ENCODE measurements around the gene PPP2R1B.
"Not testable (repeated sequence)": the region's sequence is repeated elsewhere in the genome, so short reads cannot be mapped to it uniquely, and the experiment has no call there.

Gene PPP2R1B

DNA sequence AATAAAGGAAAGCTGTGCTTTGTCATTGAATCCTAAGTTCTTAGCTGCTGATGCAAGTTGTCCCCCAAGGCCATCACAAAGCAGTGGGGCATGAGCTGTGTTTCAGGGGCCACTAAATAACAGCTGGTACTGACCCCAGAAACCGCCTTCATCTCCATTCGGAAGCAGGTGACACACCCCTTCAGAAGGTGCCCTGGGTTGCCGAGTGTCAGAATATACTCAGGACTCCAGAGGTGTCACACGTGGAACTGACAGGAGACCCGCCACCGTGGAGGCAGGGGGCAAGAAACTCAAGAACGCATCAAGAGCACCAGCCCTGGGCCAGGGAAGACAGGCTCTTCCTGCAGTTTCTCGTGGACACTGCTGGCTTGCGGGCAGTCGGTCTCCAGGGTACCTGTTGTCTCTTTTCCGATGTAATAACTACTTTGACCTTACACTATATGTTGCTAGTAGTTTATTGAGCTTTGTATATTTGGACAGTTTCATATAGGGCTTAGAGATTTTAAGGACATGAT lies 41.5 kb downstream of the PPP2R1B start:
- H3K36me3 ChIP-seq (ENCODE audit: control insufficient read depth in 1 of 2, insufficient read depth in 2 of 2, low read length in 2 of 2), result peaks cover 70 to 76% of the 10 kb centered on the region in 2 donors
- H3K9me3 ChIP-seq (ENCODE audit: control insufficient read depth in 1 of 2, low read length in 2 of 2), result no peaks in the 10 kb centered on the region

DNA sequence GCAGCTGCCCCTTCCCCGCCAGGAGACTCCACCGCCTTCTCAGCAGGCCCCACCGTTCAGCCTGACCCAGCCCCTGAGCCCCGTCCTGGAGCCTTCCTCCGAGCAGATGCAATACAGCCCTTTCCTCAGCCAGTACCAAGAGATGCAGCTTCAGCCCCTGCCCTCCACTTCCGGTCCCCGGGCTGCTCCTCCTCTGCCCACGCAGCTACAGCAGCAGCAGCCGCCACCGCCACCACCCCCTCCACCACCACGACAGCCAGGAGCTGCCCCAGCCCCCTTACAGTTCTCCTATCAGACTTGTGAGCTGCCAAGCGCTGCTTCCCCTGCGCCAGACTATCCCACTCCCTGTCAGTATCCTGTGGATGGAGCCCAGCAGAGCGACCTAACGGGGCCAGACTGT lies 42.6 kb downstream of the PPP2R1B start:
- Histone ChIP-seq H3K4me3 (ENCODE audit: low read depth in 1 of 2, low read length in 2 of 2) (no peak overlapping the region), H3K27me3 (ENCODE audit: low read depth, low read length) (no peaks in the 10 kb centered on the region), H3K36me3 (ENCODE audit: control insufficient read depth in 1 of 2, insufficient read depth in 2 of 2, low read length in 2 of 2) (peaks cover 74 to 78% of the 10 kb centered on the region in 2 donors), H3K9me3 (ENCODE audit: control insufficient read depth in 1 of 2, low read length in 2 of 2) (no peaks in the 10 kb centered on the region), H3K27ac (ENCODE audit: low read length) (no peak overlapping the region), H3K4me1 (ENCODE audit: control insufficient read depth in 1 of 2, insufficient read depth in 2 of 2, low read length in 2 of 2) (peaks cover 3 to 5% of the 10 kb centered on the region in 2 donors)

More for the DNA sequence above, 41.5 kb downstream of the PPP2R1B start:
- Histone ChIP-seq H3K4me1 (ENCODE audit: control insufficient read depth in 1 of 2, insufficient read depth in 2 of 2, low read length in 2 of 2) (no peaks in the 10 kb centered on the region), H3K27me3 (ENCODE audit: low read depth, low read length) (no peaks in the 10 kb centered on the region), H3K27ac (ENCODE audit: low read length) (no peak overlapping the region), H3K4me3 (ENCODE audit: low read depth in 1 of 2, low read length in 2 of 2) (no peak overlapping the region)

DNA sequence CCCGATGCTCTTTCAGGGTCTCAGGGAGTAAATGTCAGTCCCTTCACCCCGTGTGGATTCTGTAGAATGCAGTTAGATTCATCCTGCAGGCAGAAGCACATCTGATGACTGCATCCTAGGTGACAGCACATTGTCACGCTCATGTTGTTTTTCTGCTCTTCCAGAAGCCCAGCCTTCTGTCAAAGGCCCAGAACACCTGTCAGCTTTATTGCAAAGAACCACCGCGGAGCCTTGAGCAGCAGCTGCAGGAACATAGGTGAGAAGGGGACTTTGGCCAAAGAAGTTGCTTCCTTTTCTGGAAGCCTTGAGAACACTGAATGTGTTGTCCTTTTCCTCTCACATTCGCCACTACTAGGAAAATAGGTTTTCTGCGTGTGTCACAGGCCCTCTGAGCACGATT lies 43.7 kb downstream of the PPP2R1B start:
- H3K27me3 ChIP-seq (ENCODE audit: low read depth, low read length), result no peaks in the 10 kb centered on the region
- H3K27ac ChIP-seq (ENCODE audit: low read length), result no peak overlapping the region
- no peak overlapping the region for H3K4me3 ChIP-seq (ENCODE audit: low read depth in 1 of 2, low read length in 2 of 2)
- H3K4me1 ChIP-seq (ENCODE audit: control insufficient read depth in 1 of 2, insufficient read depth in 2 of 2, low read length in 2 of 2), result peaks cover 5 to 13% of the 10 kb centered on the region in 2 donors
- H3K9me3 ChIP-seq (ENCODE audit: control insufficient read depth in 1 of 2, low read length in 2 of 2), result no peaks in the 10 kb centered on the region
- H3K36me3 ChIP-seq (ENCODE audit: control insufficient read depth in 1 of 2, insufficient read depth in 2 of 2, low read length in 2 of 2), result peaks cover 76 to 78% of the 10 kb centered on the region in 2 donors

DNA sequence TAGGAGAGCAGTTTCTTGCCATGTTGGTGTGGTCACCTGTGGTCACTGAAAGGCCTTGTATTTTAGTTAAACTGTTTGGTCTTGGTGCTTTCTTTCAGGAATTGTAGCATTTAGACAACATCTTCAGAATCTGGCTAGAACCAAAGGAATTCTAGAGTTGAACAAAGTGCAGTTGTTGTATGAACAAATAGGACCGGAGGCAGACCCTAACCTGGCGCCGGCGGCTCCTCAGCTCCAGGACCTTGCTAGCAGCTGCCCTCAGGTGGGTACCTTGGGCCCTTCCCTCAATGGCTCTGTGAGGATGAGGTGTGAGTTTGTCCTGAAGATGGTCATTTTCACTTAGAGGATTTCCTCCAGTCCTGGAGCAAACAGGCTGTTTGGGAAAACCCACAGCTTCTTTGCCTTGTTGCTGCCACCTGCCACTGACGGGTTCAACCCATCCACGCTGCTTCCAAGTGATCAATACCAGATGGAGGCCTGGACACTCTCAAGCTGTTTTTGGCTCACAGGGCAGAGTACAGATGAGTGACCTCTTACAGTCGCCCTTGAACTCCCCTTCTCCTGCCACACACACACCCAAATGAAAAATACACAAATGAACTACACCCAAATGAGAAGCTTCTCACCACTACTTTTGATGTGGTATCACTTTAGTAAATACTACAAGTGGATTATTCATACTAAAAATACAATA lies 45.2 kb downstream of the PPP2R1B start:
- Histone ChIP-seq H3K27me3 (ENCODE audit: low read depth, low read length) (no peaks in the 10 kb centered on the region), H3K9me3 (ENCODE audit: control insufficient read depth in 1 of 2, low read length in 2 of 2) (no peaks in the 10 kb centered on the region), H3K27ac (ENCODE audit: low read length) (no peak overlapping the region), H3K36me3 (ENCODE audit: control insufficient read depth in 1 of 2, insufficient read depth in 2 of 2, low read length in 2 of 2) (peaks cover 63 to 64% of the 10 kb centered on the region in 2 donors), H3K4me1 (ENCODE audit: control insufficient read depth in 1 of 2, insufficient read depth in 2 of 2, low read length in 2 of 2) (peaks cover 5 to 13% of the 10 kb centered on the region in 2 donors), H3K4me3 (ENCODE audit: low read depth in 1 of 2, low read length in 2 of 2) (no peak overlapping the region)

DNA sequence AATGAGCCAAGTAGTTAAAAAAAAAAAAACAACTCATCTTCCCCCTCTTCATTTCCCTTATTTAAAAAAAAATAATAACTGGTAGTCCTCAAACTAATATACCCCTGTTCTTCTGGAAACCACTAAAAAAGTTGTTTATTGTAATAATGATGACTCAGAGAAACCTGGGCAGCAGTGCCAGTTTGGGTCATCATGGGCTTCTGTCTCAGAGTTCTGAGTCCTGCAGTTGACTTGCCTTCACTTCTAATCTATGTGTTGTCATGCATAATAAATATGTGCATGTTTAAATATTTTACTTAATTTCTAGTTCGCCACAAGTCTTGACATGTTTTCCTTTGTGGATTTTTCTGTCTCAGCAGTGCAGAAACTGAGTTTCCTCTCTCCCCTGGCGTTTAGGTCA lies 46.8 kb downstream of the PPP2R1B start:
- H3K4me1 ChIP-seq (ENCODE audit: control insufficient read depth in 1 of 2, insufficient read depth in 2 of 2, low read length in 2 of 2), result peaks cover 5 to 13% of the 10 kb centered on the region in 2 donors
- H3K36me3 ChIP-seq (ENCODE audit: control insufficient read depth in 1 of 2, insufficient read depth in 2 of 2, low read length in 2 of 2), result peaks cover 50 to 55% of the 10 kb centered on the region in 2 donors
- H3K27ac ChIP-seq (ENCODE audit: low read length), result no peak overlapping the region
- H3K9me3 ChIP-seq (ENCODE audit: control insufficient read depth in 1 of 2, low read length in 2 of 2), result no peaks in the 10 kb centered on the region
- no peak overlapping the region for H3K4me3 ChIP-seq (ENCODE audit: low read depth in 1 of 2, low read length in 2 of 2)
- H3K27me3 ChIP-seq (ENCODE audit: low read depth, low read length), result no peaks in the 10 kb centered on the region

DNA sequence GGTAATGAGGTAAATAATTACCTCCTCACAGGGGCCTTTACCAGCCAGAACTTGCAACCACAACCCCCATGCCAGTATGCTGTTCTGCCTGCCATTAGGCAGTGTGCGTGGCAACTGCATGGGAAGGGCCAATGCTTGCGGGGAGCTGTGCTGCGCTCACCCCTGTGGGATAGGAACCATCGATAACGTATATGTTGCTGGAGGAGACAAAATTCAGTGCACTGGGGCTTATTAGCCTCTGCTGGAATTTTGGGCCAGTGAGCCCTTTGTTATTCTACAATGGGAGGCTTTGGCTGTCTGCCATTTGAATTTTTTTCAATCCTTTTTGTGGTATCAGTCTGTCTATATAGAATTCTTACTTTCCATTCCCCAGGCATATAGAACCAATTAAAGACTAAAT lies 47.3 kb downstream of the PPP2R1B start:
- H3K27me3 ChIP-seq (ENCODE audit: low read depth, low read length), result no peaks in the 10 kb centered on the region
- no peak overlapping the region for H3K27ac ChIP-seq (ENCODE audit: low read length)
- H3K9me3 ChIP-seq (ENCODE audit: control insufficient read depth in 1 of 2, low read length in 2 of 2), result no peaks in the 10 kb centered on the region
- H3K4me3 ChIP-seq (ENCODE audit: low read depth in 1 of 2, low read length in 2 of 2), result no peak overlapping the region
- H3K4me1 ChIP-seq (ENCODE audit: control insufficient read depth in 1 of 2, insufficient read depth in 2 of 2, low read length in 2 of 2), result peaks cover 5 to 13% of the 10 kb centered on the region in 2 donors
- peaks cover 44 to 49% of the 10 kb centered on the region in 2 donors for H3K36me3 ChIP-seq (ENCODE audit: control insufficient read depth in 1 of 2, insufficient read depth in 2 of 2, low read length in 2 of 2)

DNA sequence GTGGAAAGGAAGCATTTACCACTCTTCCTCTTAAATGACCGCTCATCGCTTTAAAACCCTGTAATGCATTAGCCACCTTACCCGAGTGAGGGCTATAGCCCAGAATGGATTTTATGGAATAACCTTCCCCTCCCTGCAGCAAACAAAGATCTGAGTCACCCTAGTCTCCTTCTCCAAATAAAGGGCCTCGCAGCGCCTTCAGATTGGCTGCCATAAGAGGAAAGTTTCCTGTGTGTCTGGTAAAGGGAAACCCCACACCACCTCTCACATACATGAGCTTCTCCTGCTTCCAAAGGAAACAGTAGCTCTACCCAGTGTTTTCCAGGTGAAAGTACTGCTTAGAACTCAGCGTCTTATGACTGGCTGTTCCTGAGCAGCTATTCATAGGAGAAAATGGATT lies 47.8 kb downstream of the PPP2R1B start:
- no peak overlapping the region for H3K4me3 ChIP-seq (ENCODE audit: low read depth in 1 of 2, low read length in 2 of 2)
- H3K27ac ChIP-seq (ENCODE audit: low read length), result no peak overlapping the region
- H3K27me3 ChIP-seq (ENCODE audit: low read depth, low read length), result no peaks in the 10 kb centered on the region
- no peaks in the 10 kb centered on the region for H3K9me3 ChIP-seq (ENCODE audit: control insufficient read depth in 1 of 2, low read length in 2 of 2)
- H3K4me1 ChIP-seq (ENCODE audit: control insufficient read depth in 1 of 2, insufficient read depth in 2 of 2, low read length in 2 of 2), result peaks cover 5 to 13% of the 10 kb centered on the region in 2 donors
- peaks cover 40 to 49% of the 10 kb centered on the region in 2 donors for H3K36me3 ChIP-seq (ENCODE audit: control insufficient read depth in 1 of 2, insufficient read depth in 2 of 2, low read length in 2 of 2)

DNA sequence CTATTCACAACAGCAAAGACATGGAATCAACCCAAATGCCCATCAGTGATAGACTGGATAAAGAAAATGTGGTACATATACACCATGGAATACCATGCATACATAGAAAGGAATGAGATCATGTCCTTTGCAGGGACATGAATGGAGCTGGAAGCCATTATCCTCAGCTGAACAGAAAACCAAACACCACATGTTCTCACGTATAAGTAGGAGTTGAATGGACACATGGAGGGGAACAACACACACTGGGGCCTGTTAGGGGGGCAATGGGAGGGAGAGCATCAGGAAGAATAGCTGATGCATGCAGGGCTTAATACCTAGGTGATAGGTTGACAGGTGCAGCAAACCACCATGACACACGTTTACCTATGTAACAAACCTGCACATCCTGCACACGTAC lies 48.5 kb downstream of the PPP2R1B start:
- not testable (repeated sequence) for H3K27me3 ChIP-seq (ENCODE audit: low read depth, low read length); H3K4me3 ChIP-seq (ENCODE audit: low read depth in 1 of 2, low read length in 2 of 2); H3K27ac ChIP-seq (ENCODE audit: low read length); H3K9me3 ChIP-seq (ENCODE audit: control insufficient read depth in 1 of 2, low read length in 2 of 2)
- H3K36me3 ChIP-seq (ENCODE audit: control insufficient read depth in 1 of 2, insufficient read depth in 2 of 2, low read length in 2 of 2), result peaks cover 35 to 46% of the 10 kb centered on the region in 2 donors
- peaks cover 5 to 13% of the 10 kb centered on the region in 2 donors for H3K4me1 ChIP-seq (ENCODE audit: control insufficient read depth in 1 of 2, insufficient read depth in 2 of 2, low read length in 2 of 2)

DNA sequence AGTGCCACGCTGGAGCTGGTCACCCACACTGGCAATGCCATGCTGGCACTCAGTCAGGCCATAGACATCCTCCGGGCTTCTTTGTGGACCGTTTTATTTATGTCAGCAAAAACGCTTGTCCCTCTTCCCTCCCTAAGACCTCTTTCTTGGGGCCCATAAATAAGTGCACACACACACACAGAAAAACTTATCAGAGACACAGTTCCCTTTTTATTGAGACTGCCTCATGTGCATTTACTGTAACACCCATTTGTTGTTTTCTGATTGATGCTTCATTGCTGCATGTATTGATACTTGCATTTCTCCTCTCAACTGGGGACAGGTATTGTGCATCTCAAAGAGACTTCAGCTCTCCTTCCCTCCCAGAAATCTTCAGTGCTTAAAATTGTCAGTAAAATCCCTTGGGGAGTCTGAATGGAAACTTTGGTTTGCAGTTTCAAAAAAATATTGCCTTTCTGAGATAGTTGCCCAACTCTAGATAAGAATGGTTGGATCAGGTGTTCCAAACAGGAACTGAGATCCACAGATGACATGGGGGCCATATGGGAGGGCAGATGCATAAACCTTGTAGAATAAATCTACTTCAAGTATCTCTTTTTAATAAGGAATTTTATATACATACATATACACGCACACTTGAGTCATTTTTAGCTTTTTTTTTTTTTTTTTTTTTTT lies 50.9 kb downstream of the PPP2R1B start:
- H3K27me3 ChIP-seq (ENCODE audit: low read depth, low read length), result no peaks in the 10 kb centered on the region
- H3K9me3 ChIP-seq (ENCODE audit: control insufficient read depth in 1 of 2, low read length in 2 of 2), result no peaks in the 10 kb centered on the region
- peaks cover 5 to 13% of the 10 kb centered on the region in 2 donors for H3K4me1 ChIP-seq (ENCODE audit: control insufficient read depth in 1 of 2, insufficient read depth in 2 of 2, low read length in 2 of 2)
- no peak overlapping the region for H3K27ac ChIP-seq (ENCODE audit: low read length)
- H3K36me3 ChIP-seq (ENCODE audit: control insufficient read depth in 1 of 2, insufficient read depth in 2 of 2, low read length in 2 of 2), result peaks cover 22 to 36% of the 10 kb centered on the region in 2 donors
- H3K4me3 ChIP-seq (ENCODE audit: low read depth in 1 of 2, low read length in 2 of 2), result no peak overlapping the region

DNA sequence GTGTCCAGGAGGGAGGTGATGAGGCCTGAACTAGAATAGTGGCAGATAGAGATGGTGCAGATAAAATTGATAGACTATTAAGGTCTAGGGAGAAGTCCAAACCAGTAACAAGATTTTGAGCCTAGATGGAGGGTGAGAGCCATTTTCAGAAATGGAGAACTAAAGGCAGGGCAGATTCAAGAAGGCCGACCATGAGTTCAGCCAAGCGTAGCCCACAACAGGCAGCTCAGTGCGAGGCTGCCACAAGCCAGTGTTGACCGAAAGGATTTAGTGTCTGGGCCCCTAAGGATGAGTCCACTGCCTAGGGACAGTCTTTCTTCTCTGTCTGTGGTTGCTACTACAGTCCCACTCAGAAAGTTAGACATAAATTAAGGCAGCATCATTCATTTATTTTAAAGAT lies 51.7 kb downstream of the PPP2R1B start:
- peaks cover 18 to 33% of the 10 kb centered on the region in 2 donors for H3K36me3 ChIP-seq (ENCODE audit: control insufficient read depth in 1 of 2, insufficient read depth in 2 of 2, low read length in 2 of 2)
- H3K27ac ChIP-seq (ENCODE audit: low read length), result no peak overlapping the region

DNA sequence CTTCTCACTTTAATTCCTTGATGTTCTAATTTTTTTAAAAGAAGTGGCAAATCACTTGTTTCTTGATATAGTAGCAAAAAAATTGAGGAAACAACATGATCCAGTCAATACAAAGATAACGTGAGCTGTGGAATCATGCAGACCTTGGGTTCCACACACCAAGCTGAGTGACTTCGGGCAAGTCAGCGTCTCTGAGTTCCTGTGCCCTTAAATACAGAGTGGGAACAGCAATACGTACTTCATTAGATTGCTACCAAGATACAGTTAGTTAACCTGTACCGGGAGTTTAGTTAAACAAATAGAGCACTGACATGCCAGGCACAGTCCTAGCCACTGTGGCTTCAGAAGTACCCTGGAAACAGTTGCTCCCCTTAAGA lies 58.5 kb downstream of the PPP2R1B start:
- Histone ChIP-seq H3K36me3 (ENCODE audit: control insufficient read depth in 1 of 2, insufficient read depth in 2 of 2, low read length in 2 of 2) (peaks cover 43 to 47% of the 10 kb centered on the region in 2 donors), H3K4me1 (ENCODE audit: control insufficient read depth in 1 of 2, insufficient read depth in 2 of 2, low read length in 2 of 2) (peaks cover 0 to 8% of the 10 kb centered on the region in 2 donors), H3K27ac (ENCODE audit: low read length) (no peak overlapping the region), H3K4me3 (ENCODE audit: low read depth in 1 of 2, low read length in 2 of 2) (no peak overlapping the region), H3K9me3 (ENCODE audit: control insufficient read depth in 1 of 2, low read length in 2 of 2) (no peaks in the 10 kb centered on the region), H3K27me3 (ENCODE audit: low read depth, low read length) (no peaks in the 10 kb centered on the region)

More for the DNA sequence above, 51.7 kb downstream of the PPP2R1B start:
- Histone ChIP-seq H3K27me3 (ENCODE audit: low read depth, low read length) (no peaks in the 10 kb centered on the region), H3K4me3 (ENCODE audit: low read depth in 1 of 2, low read length in 2 of 2) (no peak overlapping the region), H3K9me3 (ENCODE audit: control insufficient read depth in 1 of 2, low read length in 2 of 2) (no peaks in the 10 kb centered on the region), H3K4me1 (ENCODE audit: control insufficient read depth in 1 of 2, insufficient read depth in 2 of 2, low read length in 2 of 2) (peaks cover 5 to 13% of the 10 kb centered on the region in 2 donors)

Data from muscle layer of duodenum (tissue), 2 donors.